Uterus (tissue), 2 donors: ENCODE data around the gene BBS9.

Source experiments
- CTCF ChIP-seq, 4 experiments: fragments of 200-600 bp in 2 of 4; fragments of 450-650 bp in 2 of 4; sonication (generic) in 2 of 4; IDR thresholded peaks; one replicate each; pipeline ENCODE4 v1.5.1; 2016 to 2019; ENCODE audit warnings: antibody characterized with exemption in 4 of 4, mild to moderate bottlenecking in 2 of 4, moderate library complexity in 1 of 4
- POLR2A ChIP-seq, 2 donors: fragments of 450-650 bp; IDR thresholded peaks; one replicate each; pipeline ENCODE4 v1.6.1; 2016; ENCODE audit warnings: antibody characterized with exemption in 2 of 2, mild to moderate bottlenecking in 1 of 2, moderate library complexity in 1 of 2

GRCh38 chr7:33634606-33635005 lies 505.2 kb downstream of the BBS9 start:
- no peak for TF ChIP-seq POLR2A (IDR thresholded peaks at IDR 0.05)
- no peak for TF ChIP-seq CTCF (IDR thresholded peaks at IDR 0.05)
